ENCODE data around the gene SLC25A6.
A peak's percentile ranks its signal among the peaks of the same experiment; 100 is the strongest.
"Not testable (repeated sequence)": the region's sequence is repeated elsewhere in the genome, so short reads cannot be mapped to it uniquely, and the experiment has no call there.

The SLC25A6 gene
- total RNA-seq = 224 to 332 (median 291) reads per million in 3 donors

DNA sequence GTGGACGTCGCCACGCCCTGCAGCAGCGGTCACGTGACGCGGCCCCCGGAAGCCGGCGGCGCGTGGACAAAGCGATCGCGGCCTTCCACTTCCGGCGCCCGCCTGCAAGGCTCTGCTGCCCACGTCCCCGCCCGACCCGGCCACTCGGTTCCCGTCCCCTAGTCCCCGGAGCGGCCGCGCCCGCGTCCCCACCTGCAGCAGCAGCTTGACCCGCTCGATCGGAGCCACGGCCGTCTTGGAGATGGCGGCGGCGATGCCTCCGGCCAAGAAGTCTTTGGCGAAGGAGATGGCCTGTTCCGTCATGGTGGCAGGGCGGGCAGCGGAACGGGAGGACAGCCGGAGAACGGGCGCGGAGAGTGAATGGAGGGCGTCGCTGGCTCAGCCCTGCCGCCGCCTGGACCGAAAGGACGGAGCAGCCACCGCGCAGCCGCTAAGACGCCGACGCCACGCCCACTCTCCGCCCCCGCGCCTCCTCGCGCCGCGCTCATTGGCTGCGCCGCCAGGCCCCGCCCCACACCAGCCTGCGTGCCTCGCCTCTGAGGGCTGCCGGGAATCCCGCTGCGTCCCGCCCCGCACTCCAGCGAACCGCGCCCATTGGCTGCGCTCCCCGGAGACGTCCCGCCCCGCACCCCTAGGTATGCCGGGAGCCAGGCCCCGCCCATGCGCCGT, at the start of gene SLC25A6:
Gene SLC25A6 (minus strand): TSS at position 407 of the 669 bp plus-strand sequence. CDS start 104 bp downstream, at position 303.
- peak; percentile 98 to 99 (median 99) for DNase-seq
- peaks cover 34% of the 10 kb centered on the region for H3K36me3 ChIP-seq (ENCODE audit: control insufficient read depth, insufficient read depth, low read length)
- no peaks in the 10 kb centered on the region for H3K27me3 ChIP-seq (replicated peaks; ENCODE audit: control insufficient read depth, insufficient read depth, low read length, poor library complexity, severe bottlenecking)
- H3K9me3 ChIP-seq (ENCODE audit: control insufficient read depth, low read length) = no peaks in the 10 kb centered on the region
- peaks cover 24% of the 10 kb centered on the region for H3K4me1 ChIP-seq (ENCODE audit: control insufficient read depth, insufficient read depth, low read length, poor library complexity, severe bottlenecking)
- peak within 1 kb of the TSS; percentile 99 for H3K4me3 ChIP-seq (ENCODE audit: insufficient read depth, low read depth, low read length, poor library complexity, severe bottlenecking)
- H3K27ac ChIP-seq (ENCODE audit: insufficient read depth, low read length, poor library complexity, severe bottlenecking) = peak within 1 kb of the TSS; percentile 96

DNA sequence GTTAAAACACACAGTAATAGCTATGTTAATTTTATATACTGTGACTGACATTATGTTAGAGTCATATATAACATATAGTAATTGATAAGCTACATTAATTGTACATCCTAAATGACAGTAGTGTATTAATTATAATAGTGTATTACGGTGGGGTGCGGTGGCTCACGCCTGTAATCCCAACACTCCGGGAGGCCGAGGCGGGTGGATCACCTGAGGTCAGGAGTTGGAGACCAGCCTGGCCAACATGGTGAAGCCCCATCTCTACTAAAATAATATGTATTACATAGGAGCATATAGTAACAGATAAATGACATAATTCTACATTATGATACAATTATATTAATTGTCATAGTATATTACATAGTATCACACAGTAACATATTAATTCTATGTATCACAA, 48.6 kb upstream of the SLC25A6 start:
- DNase-seq = no peak
- H3K9me3 ChIP-seq (ENCODE audit: control insufficient read depth, low read length) = no peaks in the 10 kb centered on the region
- H3K27me3 ChIP-seq (replicated peaks; ENCODE audit: control insufficient read depth, insufficient read depth, low read length, poor library complexity, severe bottlenecking) = no peaks in the 10 kb centered on the region
- H3K4me1 ChIP-seq (ENCODE audit: control insufficient read depth, insufficient read depth, low read length, poor library complexity, severe bottlenecking) = no peaks in the 10 kb centered on the region
- H3K36me3 ChIP-seq (ENCODE audit: control insufficient read depth, insufficient read depth, low read length) = peaks cover 28% of the 10 kb centered on the region
- no peak overlapping the region for H3K27ac ChIP-seq (ENCODE audit: insufficient read depth, low read length, poor library complexity, severe bottlenecking)
- H3K4me3 ChIP-seq (ENCODE audit: insufficient read depth, low read depth, low read length, poor library complexity, severe bottlenecking) = no peak overlapping the region

DNA sequence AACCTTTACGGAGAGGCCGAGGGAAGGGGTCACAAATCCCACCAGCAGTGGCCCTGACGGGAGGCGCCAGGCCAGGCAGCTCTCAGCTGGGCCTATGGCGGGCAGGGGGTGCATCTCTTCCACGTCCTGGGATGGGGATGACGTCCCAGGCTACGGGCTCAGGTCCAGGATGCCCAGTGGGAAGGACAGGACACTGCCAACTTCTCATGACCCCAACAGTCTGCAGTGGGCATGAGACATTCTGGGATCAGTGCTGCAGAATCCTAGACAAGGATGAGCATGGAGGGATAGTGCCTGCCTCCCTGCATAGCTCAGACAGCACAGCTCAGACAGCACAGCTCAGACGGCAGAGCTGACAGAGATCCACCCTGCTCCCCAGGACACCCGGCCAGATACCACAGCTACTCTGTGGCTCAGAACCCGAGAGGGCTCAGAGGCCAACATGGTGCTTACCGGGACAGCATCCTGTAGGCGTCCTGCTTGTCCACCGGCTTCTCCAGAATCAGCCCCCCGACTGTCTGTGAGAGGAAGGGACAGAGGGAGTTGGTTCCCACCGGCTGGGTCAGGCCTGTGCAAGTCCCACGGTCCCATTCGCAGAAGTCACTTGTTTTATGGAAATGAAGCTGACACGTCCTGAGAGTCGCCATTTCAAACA, 43.5 kb upstream of the SLC25A6 start:
- no peak for DNase-seq
- no peak overlapping the region for H3K27ac ChIP-seq (ENCODE audit: insufficient read depth, low read length, poor library complexity, severe bottlenecking)
- no peaks in the 10 kb centered on the region for H3K9me3 ChIP-seq (ENCODE audit: control insufficient read depth, low read length)
- peaks cover 32% of the 10 kb centered on the region for H3K36me3 ChIP-seq (ENCODE audit: control insufficient read depth, insufficient read depth, low read length)
- H3K4me1 ChIP-seq (ENCODE audit: control insufficient read depth, insufficient read depth, low read length, poor library complexity, severe bottlenecking) = no peaks in the 10 kb centered on the region
- H3K4me3 ChIP-seq (ENCODE audit: insufficient read depth, low read depth, low read length, poor library complexity, severe bottlenecking) = no peak overlapping the region
- H3K27me3 ChIP-seq (replicated peaks; ENCODE audit: control insufficient read depth, insufficient read depth, low read length, poor library complexity, severe bottlenecking) = no peaks in the 10 kb centered on the region

DNA sequence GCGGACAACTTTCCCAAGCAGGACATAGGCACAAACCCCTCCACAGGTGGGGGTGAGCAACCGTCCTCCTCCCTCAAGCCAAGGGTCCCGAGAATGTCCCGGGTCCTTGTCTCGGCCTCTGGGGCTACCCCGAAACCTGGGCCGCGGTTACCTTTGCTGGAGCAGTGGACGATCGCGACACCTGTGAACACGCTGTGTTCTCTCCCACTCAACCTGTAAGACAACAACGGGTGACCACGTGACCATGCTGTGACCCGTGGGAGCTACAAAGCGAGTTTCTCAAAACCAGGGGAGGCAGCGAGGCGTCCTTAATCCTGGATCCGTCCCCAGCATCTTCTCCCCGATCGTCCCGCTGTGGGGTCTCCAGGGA, 42.9 kb upstream of the SLC25A6 start:
- Histone ChIP-seq H3K27me3 (replicated peaks; ENCODE audit: control insufficient read depth, insufficient read depth, low read length, poor library complexity, severe bottlenecking) (no peaks in the 10 kb centered on the region), H3K36me3 (ENCODE audit: control insufficient read depth, insufficient read depth, low read length) (peaks cover 32% of the 10 kb centered on the region), H3K27ac (ENCODE audit: insufficient read depth, low read length, poor library complexity, severe bottlenecking) (no peak overlapping the region), H3K4me3 (ENCODE audit: insufficient read depth, low read depth, low read length, poor library complexity, severe bottlenecking) (no peak overlapping the region), H3K4me1 (ENCODE audit: control insufficient read depth, insufficient read depth, low read length, poor library complexity, severe bottlenecking) (no peaks in the 10 kb centered on the region), H3K9me3 (ENCODE audit: control insufficient read depth, low read length) (no peaks in the 10 kb centered on the region)
- DNase-seq = no peak

DNA sequence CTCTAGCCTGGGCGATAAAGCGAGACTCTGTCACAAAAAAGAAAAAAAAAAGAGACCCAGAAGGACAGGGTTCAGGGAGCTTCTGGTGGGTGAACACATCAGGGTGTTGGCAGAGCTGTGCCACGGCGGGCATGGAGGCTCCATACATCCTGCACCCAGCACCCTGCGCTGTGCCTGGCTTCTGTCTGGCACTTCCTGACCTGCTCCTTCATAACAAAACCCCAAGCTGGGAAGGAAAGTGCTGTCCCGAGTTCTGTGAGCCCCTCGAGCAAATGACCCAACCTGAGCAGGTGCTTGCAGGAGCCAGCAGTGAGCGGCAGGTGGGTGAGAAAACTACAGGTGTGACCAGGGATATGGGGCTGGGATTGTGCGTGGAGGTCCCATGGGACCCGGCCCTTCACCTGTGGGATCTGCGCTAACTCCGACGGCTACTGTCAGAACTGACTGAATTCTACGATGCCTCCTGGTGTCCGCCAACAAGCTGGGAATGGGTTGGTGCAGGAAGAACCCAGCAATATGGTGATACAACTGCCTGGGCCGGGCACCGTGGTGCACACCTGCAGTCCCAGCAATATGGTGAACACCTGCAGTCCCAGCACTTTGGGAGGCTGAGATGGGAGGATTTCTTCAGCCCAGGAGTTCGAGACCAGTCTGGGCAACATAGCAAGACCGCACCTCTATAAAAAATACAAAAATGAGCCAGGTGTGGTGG, 41.9 kb upstream of the SLC25A6 start:
- DNase-seq = no peak
- no peak overlapping the region for H3K4me3 ChIP-seq (ENCODE audit: insufficient read depth, low read depth, low read length, poor library complexity, severe bottlenecking)
- no peaks in the 10 kb centered on the region for H3K27me3 ChIP-seq (replicated peaks; ENCODE audit: control insufficient read depth, insufficient read depth, low read length, poor library complexity, severe bottlenecking)
- no peaks in the 10 kb centered on the region for H3K9me3 ChIP-seq (ENCODE audit: control insufficient read depth, low read length)
- H3K36me3 ChIP-seq (ENCODE audit: control insufficient read depth, insufficient read depth, low read length) = peaks cover 27% of the 10 kb centered on the region
- H3K27ac ChIP-seq (ENCODE audit: insufficient read depth, low read length, poor library complexity, severe bottlenecking) = no peak overlapping the region
- no peaks in the 10 kb centered on the region for H3K4me1 ChIP-seq (ENCODE audit: control insufficient read depth, insufficient read depth, low read length, poor library complexity, severe bottlenecking)

DNA sequence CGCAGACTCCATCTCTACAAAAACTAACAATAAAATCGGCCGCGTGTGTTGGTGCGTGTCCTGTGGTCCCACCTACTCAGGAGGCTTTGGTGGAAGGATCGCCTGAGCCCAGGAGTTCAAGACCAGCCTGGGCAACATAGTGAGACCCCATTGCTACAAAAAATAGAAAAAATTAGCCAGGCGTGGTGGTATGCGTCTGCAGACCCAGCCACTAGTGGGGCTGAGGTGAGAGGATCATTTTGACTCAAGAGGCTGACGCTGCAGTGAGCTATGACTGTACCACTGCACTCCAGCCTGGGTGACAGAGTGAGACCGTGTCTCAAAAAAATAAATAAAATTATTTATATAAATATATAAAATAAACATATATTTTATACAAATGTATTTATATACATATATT, 38.5 kb upstream of the SLC25A6 start:
- no peak overlapping the region for H3K4me3 ChIP-seq (ENCODE audit: insufficient read depth, low read depth, low read length, poor library complexity, severe bottlenecking)
- H3K9me3 ChIP-seq (ENCODE audit: control insufficient read depth, low read length) = no peaks in the 10 kb centered on the region
- DNase-seq = no peak
- no peaks in the 10 kb centered on the region for H3K4me1 ChIP-seq (ENCODE audit: control insufficient read depth, insufficient read depth, low read length, poor library complexity, severe bottlenecking)
- peaks cover 29% of the 10 kb centered on the region for H3K36me3 ChIP-seq (ENCODE audit: control insufficient read depth, insufficient read depth, low read length)
- no peak overlapping the region for H3K27ac ChIP-seq (ENCODE audit: insufficient read depth, low read length, poor library complexity, severe bottlenecking)
- H3K27me3 ChIP-seq (replicated peaks; ENCODE audit: control insufficient read depth, insufficient read depth, low read length, poor library complexity, severe bottlenecking) = no peaks in the 10 kb centered on the region

DNA sequence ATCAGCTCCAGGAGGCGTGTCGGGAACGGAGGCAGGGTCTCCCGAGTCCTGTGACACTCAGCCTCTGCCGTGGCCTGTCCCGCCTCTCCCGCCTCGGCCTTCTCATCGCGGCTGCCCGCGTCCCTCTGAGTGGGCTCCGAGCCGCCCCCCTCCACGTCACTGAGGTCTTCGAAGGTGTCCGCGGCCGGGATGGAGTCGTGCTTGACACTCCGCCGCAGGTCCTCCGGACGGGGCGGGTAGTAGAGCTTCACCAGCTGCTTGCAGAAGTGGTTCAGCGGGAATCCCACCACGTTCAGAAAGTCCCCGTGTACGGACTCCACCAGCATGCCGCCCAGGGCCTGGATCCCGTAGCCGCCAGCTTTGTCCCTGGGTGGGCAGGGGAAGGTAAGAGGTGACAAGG, 35.8 kb upstream of the SLC25A6 start:
- H3K36me3 ChIP-seq (ENCODE audit: control insufficient read depth, insufficient read depth, low read length) = peaks cover 37% of the 10 kb centered on the region
- H3K4me1 ChIP-seq (ENCODE audit: control insufficient read depth, insufficient read depth, low read length, poor library complexity, severe bottlenecking) = no peaks in the 10 kb centered on the region
- peaks cover under 1% of the 10 kb centered on the region for H3K9me3 ChIP-seq (ENCODE audit: control insufficient read depth, low read length)
- DNase-seq = no peak
- no peak overlapping the region for H3K27ac ChIP-seq (ENCODE audit: insufficient read depth, low read length, poor library complexity, severe bottlenecking)
- no peak overlapping the region for H3K4me3 ChIP-seq (ENCODE audit: insufficient read depth, low read depth, low read length, poor library complexity, severe bottlenecking)
- no peaks in the 10 kb centered on the region for H3K27me3 ChIP-seq (replicated peaks; ENCODE audit: control insufficient read depth, insufficient read depth, low read length, poor library complexity, severe bottlenecking)

DNA sequence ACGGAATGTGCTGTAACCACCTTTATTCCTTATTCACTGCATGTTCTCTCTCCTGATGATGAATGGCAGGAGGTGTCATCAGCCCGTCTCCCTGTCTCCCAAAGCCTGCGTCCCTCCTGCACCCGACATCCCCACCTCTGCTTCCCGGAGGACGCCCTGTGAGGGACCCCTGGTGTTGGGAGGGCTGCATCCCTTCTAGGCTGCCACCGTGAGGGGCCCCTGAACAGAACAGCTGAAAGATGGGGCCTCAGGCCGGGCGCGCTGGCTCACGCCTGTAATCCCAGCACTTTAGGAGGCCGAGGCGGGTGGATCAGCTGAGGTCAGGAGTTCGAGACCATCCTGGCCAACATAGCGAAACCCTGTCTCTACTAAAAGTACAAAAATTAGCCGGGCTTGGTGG, 34.4 kb upstream of the SLC25A6 start:
- not testable (repeated sequence) for H3K4me3 ChIP-seq (ENCODE audit: insufficient read depth, low read depth, low read length, poor library complexity, severe bottlenecking); H3K27me3 ChIP-seq (replicated peaks; ENCODE audit: control insufficient read depth, insufficient read depth, low read length, poor library complexity, severe bottlenecking); H3K9me3 ChIP-seq (ENCODE audit: control insufficient read depth, low read length); H3K4me1 ChIP-seq (ENCODE audit: control insufficient read depth, insufficient read depth, low read length, poor library complexity, severe bottlenecking); DNase-seq; H3K27ac ChIP-seq (ENCODE audit: insufficient read depth, low read length, poor library complexity, severe bottlenecking)
- peaks cover 38% of the 10 kb centered on the region for H3K36me3 ChIP-seq (ENCODE audit: control insufficient read depth, insufficient read depth, low read length)

DNA sequence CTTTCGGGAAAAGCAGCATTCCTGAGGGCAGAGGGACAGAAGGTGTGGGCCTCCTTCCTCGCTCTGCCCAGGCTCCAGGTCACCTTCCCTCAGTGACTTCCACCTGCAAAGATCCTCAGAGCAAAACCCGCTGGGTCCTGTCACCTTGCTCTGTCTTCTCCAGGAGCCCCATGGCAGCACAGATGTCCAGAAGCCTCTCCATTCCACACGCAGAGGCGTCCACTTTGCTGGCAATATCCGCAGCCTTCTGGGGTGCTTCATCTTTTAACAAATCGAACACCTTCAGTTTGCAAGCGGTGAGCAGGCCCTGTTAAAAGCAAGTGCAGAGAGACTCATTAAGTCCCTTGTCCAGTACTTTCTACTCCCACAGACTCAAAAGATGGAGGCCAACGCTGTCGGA, 33.5 kb upstream of the SLC25A6 start:
- DNase-seq = no peak
- Histone ChIP-seq H3K36me3 (ENCODE audit: control insufficient read depth, insufficient read depth, low read length) (peaks cover 38% of the 10 kb centered on the region), H3K4me1 (ENCODE audit: control insufficient read depth, insufficient read depth, low read length, poor library complexity, severe bottlenecking) (no peaks in the 10 kb centered on the region)

More for the DNA sequence above, 33.5 kb upstream of the SLC25A6 start:
- no peak overlapping the region for H3K4me3 ChIP-seq (ENCODE audit: insufficient read depth, low read depth, low read length, poor library complexity, severe bottlenecking)
- no peaks in the 10 kb centered on the region for H3K27me3 ChIP-seq (replicated peaks; ENCODE audit: control insufficient read depth, insufficient read depth, low read length, poor library complexity, severe bottlenecking)
- H3K27ac ChIP-seq (ENCODE audit: insufficient read depth, low read length, poor library complexity, severe bottlenecking) = no peak overlapping the region
- H3K9me3 ChIP-seq (ENCODE audit: control insufficient read depth, low read length) = peaks cover 8% of the 10 kb centered on the region

Data from effector memory CD4-positive, alpha-beta T cell (primary cell).